Measurements from ENCODE around the gene TESPA1.
"Not testable (repeated sequence)": the region's sequence is repeated elsewhere in the genome, so short reads cannot be mapped to it uniquely, and the experiment has no call there.

The TESPA1 gene

GRCh38 chr12:54984658-54985376 is at the start of gene TESPA1:
TSS of gene TESPA1 (minus strand) at chr12:54984762. CDS start at chr12:54974562, 10,200 bp downstream.
- DNase-seq = no peak

- DNase-seq = peak; percentile 23
Observed at GRCh38 chr12:55034218-55034617, 49.7 kb upstream of the TESPA1 start.

GRCh38 chr12:55025508-55025907 is 40.9 kb upstream of the TESPA1 start:
- DNase-seq = no peak

GRCh38 chr12:55024575-55024974 is 40.0 kb upstream of the TESPA1 start:
- no peak for DNase-seq

DNA sequence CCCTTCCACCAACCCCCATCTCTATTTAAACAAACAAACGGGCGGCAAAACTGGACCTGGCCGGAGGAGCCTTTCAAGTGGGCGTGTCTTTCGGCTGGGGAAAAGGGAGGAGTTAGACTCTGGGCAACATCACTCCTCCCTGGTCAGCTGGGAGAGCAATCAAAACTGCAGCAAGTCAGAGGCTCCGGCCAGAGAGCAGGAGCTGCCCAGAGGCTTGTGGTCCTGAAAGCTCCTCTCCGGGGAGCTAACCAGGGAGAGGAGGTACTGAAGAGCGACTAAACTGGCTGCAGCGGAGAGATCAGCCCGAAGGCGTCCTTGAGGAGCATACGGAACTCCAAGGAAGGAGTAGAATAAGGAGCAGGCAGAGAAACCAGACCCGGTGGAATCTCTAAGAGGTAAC is 35.2 kb upstream of the TESPA1 start, which contains the start of gene NEUROD4:
Gene NEUROD4 (plus strand): TSS at position 191 of the 400 bp plus-strand sequence. CDS start 6,466 bp downstream, outside the sequence.
- DNase-seq = peak; percentile 23

- no peak for DNase-seq
Observed at GRCh38 chr12:55017416-55017925, 32.9 kb upstream of the TESPA1 start.

DNA sequence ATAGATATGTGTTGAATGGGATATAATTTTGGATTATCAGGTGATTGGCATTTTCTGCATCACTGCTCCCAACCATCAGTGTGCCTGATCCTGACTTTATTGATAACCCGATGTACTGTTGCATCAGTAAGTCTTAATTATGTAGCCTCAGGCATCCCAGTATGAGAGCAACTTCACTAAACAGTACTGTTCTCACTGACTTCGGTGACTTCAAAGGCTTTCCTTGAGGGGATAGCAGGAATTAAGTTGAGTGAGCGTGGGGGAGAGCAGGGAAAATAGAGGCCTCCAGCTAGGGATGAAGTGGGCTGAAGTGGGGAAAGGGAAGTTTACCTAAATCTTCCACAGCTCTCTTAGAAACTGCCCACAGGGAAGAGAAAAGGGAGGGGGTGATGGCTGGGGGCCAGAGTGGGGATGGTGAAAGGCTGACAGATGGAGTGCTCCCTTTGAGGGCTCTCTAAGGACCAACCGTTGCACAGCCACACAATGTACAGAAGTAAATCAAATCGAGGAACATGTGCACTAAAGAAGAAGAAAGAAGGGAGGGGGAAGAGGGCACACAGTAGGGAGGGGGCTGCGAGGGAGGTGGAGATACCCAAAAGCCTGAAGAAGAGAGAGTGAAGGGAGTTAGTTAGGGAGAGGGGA is 24.5 kb upstream of the TESPA1 start:
- no peak for DNase-seq

DNA sequence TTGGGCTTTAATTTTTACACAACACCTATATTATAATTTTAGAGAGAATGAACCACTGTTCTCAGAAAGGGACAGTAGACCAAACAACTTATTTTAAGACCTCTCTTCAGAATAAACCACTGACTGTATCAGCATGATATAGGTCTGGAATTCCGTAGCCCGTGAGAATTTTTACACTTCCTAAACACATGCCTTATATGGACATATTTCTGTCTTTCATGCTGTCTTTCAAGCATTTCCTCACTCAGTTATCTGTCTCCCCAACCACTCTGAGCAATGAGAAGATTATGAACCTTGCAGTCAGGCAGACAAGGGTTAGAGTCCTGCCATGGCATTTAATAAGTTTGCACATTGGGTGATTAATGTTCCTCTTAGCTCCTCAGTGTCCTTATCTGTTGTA is 17.8 kb upstream of the TESPA1 start:
- no peak for DNase-seq

DNA sequence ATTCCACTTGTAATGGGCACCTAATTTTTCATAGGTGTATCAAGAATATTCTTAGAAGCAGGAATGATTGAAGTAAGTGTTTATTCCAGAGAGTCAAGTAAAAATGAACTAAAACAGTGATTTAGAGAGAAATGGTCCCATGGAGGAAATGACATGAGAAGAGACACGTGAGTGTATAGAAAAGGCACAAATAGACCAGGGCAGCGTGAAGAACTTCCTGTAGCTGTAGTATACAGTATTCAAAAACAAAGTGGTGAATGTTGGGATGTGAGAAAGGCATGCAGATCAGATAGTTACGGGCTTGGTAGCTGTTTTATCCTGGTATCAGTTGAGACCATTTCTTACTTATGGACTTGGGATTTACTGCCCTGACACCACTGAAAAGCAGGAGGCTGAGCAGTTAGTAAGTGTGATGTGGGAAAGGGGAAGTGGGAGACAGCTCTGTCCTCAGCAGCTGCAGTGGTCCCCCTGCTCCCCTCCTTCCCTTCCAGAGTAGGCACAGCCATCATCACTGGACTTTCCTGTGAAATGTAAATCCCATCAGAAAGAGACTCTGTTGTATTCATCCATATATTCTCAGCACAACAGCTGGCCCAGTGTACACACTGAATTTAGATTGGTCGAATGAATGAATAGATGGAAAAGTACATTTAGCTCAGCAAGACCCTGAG is 16.8 kb upstream of the TESPA1 start:
- no peak for DNase-seq

GRCh38 chr12:54998958-54999510 is 14.5 kb upstream of the TESPA1 start:
- DNase-seq = no peak

DNA sequence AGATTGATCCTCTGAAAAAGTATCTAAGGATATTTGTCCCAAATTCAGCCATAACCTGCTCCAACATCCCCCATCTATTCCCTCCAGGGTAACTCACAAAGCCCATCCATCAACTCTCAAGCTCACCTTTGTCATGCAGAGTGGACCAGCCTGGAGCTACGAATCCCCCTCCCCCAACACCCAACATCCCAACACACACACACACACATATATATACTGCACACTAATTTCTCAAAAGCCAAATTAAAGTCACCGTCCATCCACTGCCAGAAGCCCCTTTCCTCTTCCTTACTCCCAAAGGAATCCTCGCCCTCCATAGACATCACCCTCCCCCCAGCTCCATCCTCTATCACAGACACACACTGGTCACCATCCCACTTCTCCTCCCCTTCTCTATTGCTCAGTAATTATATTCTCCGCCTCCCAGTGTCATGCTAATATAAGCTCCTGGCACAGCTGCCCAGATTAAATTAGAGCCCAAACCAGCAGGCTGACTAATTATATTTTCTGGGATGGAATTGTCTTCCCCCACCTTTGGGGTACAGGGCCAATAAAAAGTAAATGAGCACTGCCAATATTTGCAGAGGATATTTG is 13.5 kb upstream of the TESPA1 start:
- no peak for DNase-seq

DNA sequence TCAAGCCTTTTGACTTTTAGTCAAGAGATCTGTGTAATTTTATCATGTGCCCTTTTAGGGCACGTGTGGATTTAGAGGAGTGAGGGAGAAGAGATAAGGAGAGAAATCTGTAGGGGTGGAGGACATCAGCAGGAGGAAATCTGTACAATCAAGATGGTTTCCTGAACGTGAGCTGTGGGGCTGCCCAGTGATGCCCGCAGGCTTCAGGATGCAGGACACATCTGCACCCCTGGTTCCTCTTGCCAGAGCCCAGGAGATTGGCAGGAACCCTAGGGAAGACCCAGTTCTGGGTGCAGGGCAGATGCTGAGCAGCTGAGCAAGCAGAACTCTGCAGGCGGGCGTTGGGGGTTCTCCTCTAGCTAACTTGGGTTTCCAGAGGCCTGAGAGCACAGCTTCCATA is 11.6 kb upstream of the TESPA1 start:
- no peak for DNase-seq

- DNase-seq = peak; percentile 79
Observed at GRCh38 chr12:54993181-54993835, 8.7 kb upstream of the TESPA1 start.

GRCh38 chr12:54991991-54992375 is 7.4 kb upstream of the TESPA1 start:
- DNase-seq = no peak

DNA sequence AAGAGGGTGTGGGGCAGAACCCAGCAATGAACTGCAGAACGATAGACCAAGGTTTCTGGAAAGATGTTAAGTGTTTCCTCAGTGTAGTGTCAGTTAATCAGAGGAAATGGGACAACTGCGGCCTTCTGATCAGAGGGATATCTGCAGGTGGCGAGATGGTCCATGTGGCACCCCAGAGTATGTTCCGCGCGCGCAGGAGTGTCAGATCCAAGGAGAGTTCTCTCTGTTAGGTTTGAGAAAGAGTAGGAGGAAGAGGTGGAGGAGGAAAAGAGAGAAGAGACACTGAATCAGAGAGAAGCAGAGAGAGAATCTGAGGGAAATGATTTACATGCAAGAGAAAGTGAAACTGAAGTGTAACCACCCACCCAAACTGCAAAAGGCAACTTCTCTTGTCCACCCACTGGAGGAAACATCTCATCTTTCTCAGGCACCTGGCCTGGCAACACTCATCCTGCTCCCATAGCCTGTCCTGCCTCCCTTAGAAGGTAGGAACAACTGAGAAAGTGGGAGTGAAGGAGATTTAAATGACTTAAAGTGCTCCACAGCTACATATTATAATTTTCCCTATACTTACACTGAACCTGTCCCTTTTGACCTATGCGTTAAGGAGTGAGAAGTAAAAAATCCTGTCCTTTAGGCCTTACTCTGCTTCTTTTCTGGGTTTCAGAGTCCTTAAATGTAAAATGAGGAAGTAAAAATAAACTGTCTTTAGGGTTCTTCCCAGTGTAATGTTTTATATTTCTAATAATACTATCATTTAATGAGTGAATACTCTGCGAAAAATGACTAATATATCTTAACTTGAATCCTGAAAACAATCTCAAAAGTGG is 6.8 kb upstream of the TESPA1 start:
- no peak for DNase-seq

- no peak for DNase-seq
Observed at GRCh38 chr12:54989829-54990228, 5.3 kb upstream of the TESPA1 start.

- DNase-seq = peak; percentile 82
Observed at GRCh38 chr12:54988402-54989054, 4.0 kb upstream of the TESPA1 start.

GRCh38 chr12:54987611-54988231 is 3.2 kb upstream of the TESPA1 start:
- DNase-seq = no peak

DNA sequence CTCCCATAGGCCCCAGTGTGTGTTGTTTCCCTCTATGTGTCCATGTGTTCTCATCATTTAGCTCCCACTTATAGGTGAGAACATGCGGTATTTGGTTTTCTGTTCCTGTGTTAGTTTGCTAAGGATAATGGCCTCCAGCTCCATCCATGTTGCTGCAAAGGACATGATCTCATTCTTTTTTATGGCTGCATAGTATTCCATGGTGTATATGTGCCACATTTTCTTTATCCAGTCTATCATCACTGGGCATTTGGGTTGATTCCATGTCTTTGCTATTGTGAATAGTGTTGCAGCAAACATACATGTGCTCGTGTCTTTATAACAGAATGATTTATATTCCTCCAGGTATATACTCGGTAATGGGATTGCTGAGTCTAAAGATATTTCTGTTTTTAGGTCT is 2.2 kb upstream of the TESPA1 start:
- DNase-seq = not testable (repeated sequence)

- DNase-seq = no peak
Observed at GRCh38 chr12:54983536-54984101, 943 bp downstream of the TESPA1 start.
